Neural cell (in vitro differentiated cells): ENCODE measurements around the gene ENOX1. TPM values are rescaled to one million over a fixed set of nuclear protein-coding genes. Genes with fewer than 3 reads are reported as not detected.
"Not testable (repeated sequence)": the region's sequence is repeated elsewhere in the genome, so short reads cannot be mapped to it uniquely, and the experiment has no call there.

Experiments
- H2AFZ ChIP-seq: fragments of 200-600, 300-800 bp; sonication (generic), shearing (Covaris generic); 2 replicates; pipeline ENCODE4 v1.6.0; 2014; ENCODE audit warnings: low read depth, mild to moderate bottlenecking, antibody characterized with exemption, low read length, moderate library complexity
- H3F3A ChIP-seq: fragments of 200-600 bp; shearing (Covaris generic); 2 replicates; pipeline ENCODE4 v1.6.1; 2016; ENCODE audit warnings: mild to moderate bottlenecking, moderate library complexity, mixed read lengths, antibody characterized with exemption, low read length; ENCODE audit not compliant: insufficient read depth, poor library complexity, severe bottlenecking
- H3K27ac ChIP-seq: fragments of 200-600, 300-800 bp; sonication (generic), shearing (Covaris generic); 2 replicates; pipeline ENCODE4 v1.5.1; 2014; ENCODE audit warnings: mild to moderate bottlenecking, low read length, moderate library complexity
- H3K27me3 ChIP-seq: fragments of 300-800, 200-600 bp; sonication (generic), shearing (Covaris generic); 2 replicates; pipeline ENCODE4 v1.6.0; 2014; ENCODE audit warnings: mild to moderate bottlenecking, low read depth, low read length, moderate library complexity; ENCODE audit not compliant: insufficient read depth
- H3K36me3 ChIP-seq: fragments of 300-800, 200-600 bp; sonication (generic), shearing (Covaris generic); 2 replicates; pipeline ENCODE4 v1.5.1; 2014; ENCODE audit warnings: mild to moderate bottlenecking, antibody characterized with exemption, low read length, moderate library complexity; ENCODE audit not compliant: insufficient read depth
- H3K4me2 ChIP-seq: fragments of 300-800, 200-600 bp; sonication (generic), shearing (Covaris generic); 2 replicates; pipeline ENCODE4 v1.6.0; 2014; ENCODE audit warnings: mild to moderate bottlenecking, low read length
- H3K4me3 ChIP-seq: fragments of 300-800, 200-600 bp; sonication (generic), shearing (Covaris generic); 2 replicates; pipeline ENCODE4 v1.5.1; 2014; ENCODE audit warnings: mild to moderate bottlenecking, low read length, moderate library complexity
- H3K79me2 ChIP-seq: fragments of 200-600 bp; shearing (Covaris generic); replicated peaks from 2 replicates; pipeline ENCODE4 v1.6.0; 2014; ENCODE audit warnings: mild to moderate bottlenecking, low read length, moderate library complexity; ENCODE audit not compliant: insufficient read depth
- H3K9ac ChIP-seq: fragments of 300-800, 200-600 bp; sonication (generic), shearing (Covaris generic); 2 replicates; pipeline ENCODE4 v1.6.1; 2016; ENCODE audit warnings: mild to moderate bottlenecking, low read length, mixed read lengths
- H3K9me2 ChIP-seq: fragments of 200-600 bp; shearing (Covaris generic); 2 replicates; pipeline ENCODE4 v1.6.1; 2016; ENCODE audit warnings: mild to moderate bottlenecking, low read length, mixed read lengths; ENCODE audit not compliant: insufficient read depth
- H3K9me3 ChIP-seq: fragments of 200-600, 300-800 bp; sonication (generic), shearing (Covaris generic); 2 replicates; pipeline ENCODE4 v1.6.1; 2016; ENCODE audit warnings: mild to moderate bottlenecking, mixed run types, low read length, moderate library complexity, mixed read lengths
- H4K20me1 ChIP-seq: fragments of 200-600 bp; shearing (Covaris generic); 2 replicates; pipeline ENCODE4 v1.6.1; 2016; ENCODE audit warnings: mild to moderate bottlenecking, mixed run types; ENCODE audit not compliant: insufficient read depth
- CTCF ChIP-seq: fragments of 450-650 bp; IDR thresholded peaks from 2 replicates; pipeline ENCODE4 v1.5.1; 2014; ENCODE audit warnings: antibody characterized with exemption, mild to moderate bottlenecking, moderate library complexity; ENCODE audit not compliant: poor library complexity, severe bottlenecking
- EP300 ChIP-seq: fragments of 450-650 bp; conservative IDR thresholded peaks from 2 replicates; pipeline ENCODE4 v1.6.1; 2014; ENCODE audit warnings: antibody characterized with exemption, mild to moderate bottlenecking, moderate library complexity; ENCODE audit not compliant: poor library complexity, severe bottlenecking
- EZH2 ChIP-seq: fragments of 200-600, 300-800 bp; shearing (Covaris generic), sonication (generic); IDR thresholded peaks from 2 replicates; pipeline ENCODE4 v1.6.1; 2014; ENCODE audit warnings: antibody characterized with exemption, low read length, borderline replicate concordance, mild to moderate bottlenecking; ENCODE audit not compliant: insufficient read depth, poor library complexity, severe bottlenecking
- MXI1 ChIP-seq: fragments of 450-650 bp; conservative IDR thresholded peaks from 2 replicates; pipeline ENCODE4 v1.6.1; 2014; ENCODE audit warnings: antibody characterized with exemption, mild to moderate bottlenecking; ENCODE audit not compliant: poor library complexity, severe bottlenecking
- POLR2AphosphoS5 ChIP-seq: IDR thresholded peaks from 2 replicates; pipeline ENCODE4 v1.6.1; 2012
- RAD21 ChIP-seq: fragments of 450-650 bp; conservative IDR thresholded peaks from 2 replicates; pipeline ENCODE4 v1.6.1; 2014; ENCODE audit warnings: antibody characterized with exemption, mild to moderate bottlenecking, moderate library complexity
- SMC3 ChIP-seq: fragments of 450-650 bp; conservative IDR thresholded peaks from 2 replicates; pipeline ENCODE4 v1.6.1; 2014; ENCODE audit warnings: antibody characterized with exemption, mild to moderate bottlenecking, moderate library complexity; ENCODE audit not compliant: poor library complexity
- TAF1 ChIP-seq: IDR thresholded peaks from 2 replicates; pipeline ENCODE4 v1.6.1; 2012; ENCODE audit warnings: low read depth
- polyA plus RNA-seq: library from polyadenylated mRNA; depleted of rRNA; stranded (reverse); fragments of >200 nt; gene quantifications from 2 replicates; pipeline ENCODE4 v1.2.3, GENCODE V29; 2014
- TF ChIP-seq, protein P1 (sequence below): IDR thresholded peaks from 2 replicates; pipeline ENCODE4 v1.6.1; 2012; ENCODE audit warnings: borderline replicate concordance

Gene ENOX1
- polyA plus RNA-seq, 1 donor from 2014 or later = 42.6 TPM

DNA sequence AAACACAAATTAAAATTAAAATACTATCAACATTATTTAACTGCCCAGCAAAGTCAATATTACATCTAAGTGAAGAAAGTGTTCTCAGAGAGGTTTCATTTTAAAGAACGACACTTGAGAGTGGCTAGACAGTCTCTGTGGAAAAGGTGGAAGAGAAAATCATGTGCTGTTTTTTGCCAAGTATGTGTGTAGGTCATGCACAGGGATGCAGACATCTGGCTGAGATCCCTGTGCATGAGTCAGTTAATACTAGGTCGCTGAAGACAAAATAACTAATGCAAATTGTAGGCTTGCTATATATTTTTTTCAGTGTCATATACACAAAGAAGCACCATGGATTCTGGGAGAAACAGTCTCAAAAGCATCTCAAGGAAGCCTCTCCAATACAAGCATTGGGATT lies 44.3 kb upstream of the ENOX1 start:
- Histone ChIP-seq H3F3A (no peaks in the 10 kb centered on the region), H3K4me3 (no peak overlapping the region), H3K27me3 (no peaks in the 10 kb centered on the region), H3K27ac (no peak overlapping the region), H3K9ac (no peak overlapping the region), H3K9me2 (no peaks in the 10 kb centered on the region), H2AFZ (no peak overlapping the region), H3K4me2 (no peak overlapping the region), H3K79me2 (no peaks in the 10 kb centered on the region), H3K9me3 (no peaks in the 10 kb centered on the region), H4K20me1 (no peaks in the 10 kb centered on the region), H3K36me3 (no peaks in the 10 kb centered on the region)
- TF ChIP-seq POLR2AphosphoS5 (no peak), MXI1 (no peak), CTCF (no peak), RAD21 (no peak), EZH2 (no peak), TAF1 (no peak), EP300 (no peak), SMC3 (no peak)
- TF ChIP-seq, protein P1, sequence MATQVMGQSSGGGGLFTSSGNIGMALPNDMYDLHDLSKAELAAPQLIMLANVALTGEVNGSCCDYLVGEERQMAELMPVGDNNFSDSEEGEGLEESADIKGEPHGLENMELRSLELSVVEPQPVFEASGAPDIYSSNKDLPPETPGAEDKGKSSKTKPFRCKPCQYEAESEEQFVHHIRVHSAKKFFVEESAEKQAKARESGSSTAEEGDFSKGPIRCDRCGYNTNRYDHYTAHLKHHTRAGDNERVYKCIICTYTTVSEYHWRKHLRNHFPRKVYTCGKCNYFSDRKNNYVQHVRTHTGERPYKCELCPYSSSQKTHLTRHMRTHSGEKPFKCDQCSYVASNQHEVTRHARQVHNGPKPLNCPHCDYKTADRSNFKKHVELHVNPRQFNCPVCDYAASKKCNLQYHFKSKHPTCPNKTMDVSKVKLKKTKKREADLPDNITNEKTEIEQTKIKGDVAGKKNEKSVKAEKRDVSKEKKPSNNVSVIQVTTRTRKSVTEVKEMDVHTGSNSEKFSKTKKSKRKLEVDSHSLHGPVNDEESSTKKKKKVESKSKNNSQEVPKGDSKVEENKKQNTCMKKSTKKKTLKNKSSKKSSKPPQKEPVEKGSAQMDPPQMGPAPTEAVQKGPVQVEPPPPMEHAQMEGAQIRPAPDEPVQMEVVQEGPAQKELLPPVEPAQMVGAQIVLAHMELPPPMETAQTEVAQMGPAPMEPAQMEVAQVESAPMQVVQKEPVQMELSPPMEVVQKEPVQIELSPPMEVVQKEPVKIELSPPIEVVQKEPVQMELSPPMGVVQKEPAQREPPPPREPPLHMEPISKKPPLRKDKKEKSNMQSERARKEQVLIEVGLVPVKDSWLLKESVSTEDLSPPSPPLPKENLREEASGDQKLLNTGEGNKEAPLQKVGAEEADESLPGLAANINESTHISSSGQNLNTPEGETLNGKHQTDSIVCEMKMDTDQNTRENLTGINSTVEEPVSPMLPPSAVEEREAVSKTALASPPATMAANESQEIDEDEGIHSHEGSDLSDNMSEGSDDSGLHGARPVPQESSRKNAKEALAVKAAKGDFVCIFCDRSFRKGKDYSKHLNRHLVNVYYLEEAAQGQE = no peak

DNA sequence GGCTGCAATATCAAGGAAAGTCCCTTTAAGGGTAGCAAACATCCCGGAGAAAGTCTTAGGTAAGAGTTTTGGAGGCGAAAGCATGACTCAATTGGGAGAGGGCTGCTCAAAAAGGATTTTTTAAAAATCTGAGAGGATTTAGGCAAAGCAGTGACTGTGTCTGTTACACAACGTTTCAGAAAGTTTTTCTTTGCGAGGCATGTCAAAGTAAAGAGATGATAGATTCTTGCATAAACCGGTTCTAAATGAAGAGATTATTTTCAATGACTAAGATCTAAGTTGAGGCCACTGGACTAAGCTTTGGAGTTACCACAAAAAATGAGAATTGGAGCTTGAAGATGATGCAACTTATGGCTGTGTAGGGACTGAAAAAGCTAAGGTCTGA lies 43.7 kb upstream of the ENOX1 start:
- Histone ChIP-seq H4K20me1 (no peaks in the 10 kb centered on the region), H3K4me2 (no peak overlapping the region), H3K27ac (no peak overlapping the region), H3K4me3 (no peak overlapping the region), H2AFZ (no peak overlapping the region), H3K27me3 (no peaks in the 10 kb centered on the region), H3K9me3 (no peaks in the 10 kb centered on the region), H3F3A (no peaks in the 10 kb centered on the region), H3K79me2 (no peaks in the 10 kb centered on the region), H3K36me3 (no peaks in the 10 kb centered on the region), H3K9me2 (no peaks in the 10 kb centered on the region), H3K9ac (no peak overlapping the region)
- TF ChIP-seq, protein P1 = no peak
- TF ChIP-seq EZH2 (no peak), CTCF (no peak), EP300 (no peak), RAD21 (no peak), SMC3 (no peak), MXI1 (no peak), TAF1 (no peak), POLR2AphosphoS5 (no peak)

DNA sequence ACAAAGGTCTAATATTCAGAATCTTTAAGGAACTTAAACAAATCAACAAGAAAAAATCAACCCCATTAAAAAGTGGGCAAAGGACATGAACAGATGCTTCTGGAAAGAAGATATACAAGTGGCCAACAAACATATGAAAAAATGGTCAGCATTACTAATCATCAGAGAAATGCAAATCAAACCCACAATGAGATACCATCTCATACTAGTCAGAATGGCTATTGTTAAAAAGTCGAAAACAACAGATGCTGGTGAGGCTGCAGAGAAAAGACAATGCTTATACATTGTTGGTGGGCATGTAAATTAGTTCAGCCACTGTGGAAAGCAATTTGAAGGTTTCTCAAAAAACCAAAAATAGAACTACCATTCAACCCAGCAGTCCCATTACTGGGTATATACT lies 37.9 kb upstream of the ENOX1 start:
- not testable (repeated sequence) for H3K4me2 ChIP-seq, H3K9me3 ChIP-seq, H3F3A ChIP-seq, H2AFZ ChIP-seq, H3K27ac ChIP-seq, H3K4me3 ChIP-seq, H3K27me3 ChIP-seq, H3K79me2 ChIP-seq, H3K9ac ChIP-seq, H4K20me1 ChIP-seq, H3K9me2 ChIP-seq, H3K36me3 ChIP-seq
